Sigmoid colon (tissue), 4 donors: ENCODE measurements around the gene DNAAF1.

Source experiments
- POLR2AphosphoS5 ChIP-seq, 4 donors: sonication (generic); formaldehyde crosslinking; IDR thresholded peaks; one replicate each; pipeline ENCODE4 v1.6.1; 2017; ENCODE audit warnings: antibody characterized with exemption in 4 of 4
- TF ChIP-seq, protein P1 (sequence below), 4 experiments: fragments of 450-650 bp in 3 of 4; fragments of 200-600 bp in 1 of 4; IDR thresholded peaks; one replicate each; pipeline ENCODE4 v1.5.1; 2016 to 2019; ENCODE audit warnings: antibody characterized with exemption in 4 of 4, mild to moderate bottlenecking in 3 of 4, moderate library complexity in 2 of 4

DNA sequence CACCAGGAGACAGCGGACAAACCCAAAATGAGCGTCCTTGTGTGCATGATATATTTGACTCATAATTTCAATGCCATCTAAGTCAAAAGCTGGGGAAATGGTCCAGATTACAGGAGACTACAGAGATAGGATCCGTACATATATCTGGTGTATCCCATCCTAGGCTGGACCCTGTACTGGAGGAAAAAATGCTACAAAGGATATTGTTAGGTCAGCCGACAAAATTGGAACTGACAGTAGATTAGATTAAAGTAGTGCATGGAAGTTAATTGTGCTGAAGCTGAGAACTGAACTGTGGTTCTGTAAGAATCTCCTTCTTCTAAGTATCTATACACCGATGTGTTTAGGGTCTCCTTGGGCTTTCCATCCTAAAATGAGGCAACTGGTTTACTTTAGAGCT is 70.4 kb downstream of the DNAAF1 start:
- TF ChIP-seq, protein P1, sequence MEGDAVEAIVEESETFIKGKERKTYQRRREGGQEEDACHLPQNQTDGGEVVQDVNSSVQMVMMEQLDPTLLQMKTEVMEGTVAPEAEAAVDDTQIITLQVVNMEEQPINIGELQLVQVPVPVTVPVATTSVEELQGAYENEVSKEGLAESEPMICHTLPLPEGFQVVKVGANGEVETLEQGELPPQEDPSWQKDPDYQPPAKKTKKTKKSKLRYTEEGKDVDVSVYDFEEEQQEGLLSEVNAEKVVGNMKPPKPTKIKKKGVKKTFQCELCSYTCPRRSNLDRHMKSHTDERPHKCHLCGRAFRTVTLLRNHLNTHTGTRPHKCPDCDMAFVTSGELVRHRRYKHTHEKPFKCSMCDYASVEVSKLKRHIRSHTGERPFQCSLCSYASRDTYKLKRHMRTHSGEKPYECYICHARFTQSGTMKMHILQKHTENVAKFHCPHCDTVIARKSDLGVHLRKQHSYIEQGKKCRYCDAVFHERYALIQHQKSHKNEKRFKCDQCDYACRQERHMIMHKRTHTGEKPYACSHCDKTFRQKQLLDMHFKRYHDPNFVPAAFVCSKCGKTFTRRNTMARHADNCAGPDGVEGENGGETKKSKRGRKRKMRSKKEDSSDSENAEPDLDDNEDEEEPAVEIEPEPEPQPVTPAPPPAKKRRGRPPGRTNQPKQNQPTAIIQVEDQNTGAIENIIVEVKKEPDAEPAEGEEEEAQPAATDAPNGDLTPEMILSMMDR (IDR thresholded peaks at IDR 0.05): no peak
- no peak for TF ChIP-seq POLR2AphosphoS5 (IDR thresholded peaks at IDR 0.05)
